ENCODE data around the gene UNC13B. TPM values are rescaled to one million over a fixed set of nuclear protein-coding genes. Genes with fewer than 3 reads are reported as not detected.
"Not testable (repeated sequence)": the region's sequence is repeated elsewhere in the genome, so short reads cannot be mapped to it uniquely, and the experiment has no call there.

UNC13B gene
- total RNA-seq, 1 donor from 2014 or later: 52.7 TPM

DNA sequence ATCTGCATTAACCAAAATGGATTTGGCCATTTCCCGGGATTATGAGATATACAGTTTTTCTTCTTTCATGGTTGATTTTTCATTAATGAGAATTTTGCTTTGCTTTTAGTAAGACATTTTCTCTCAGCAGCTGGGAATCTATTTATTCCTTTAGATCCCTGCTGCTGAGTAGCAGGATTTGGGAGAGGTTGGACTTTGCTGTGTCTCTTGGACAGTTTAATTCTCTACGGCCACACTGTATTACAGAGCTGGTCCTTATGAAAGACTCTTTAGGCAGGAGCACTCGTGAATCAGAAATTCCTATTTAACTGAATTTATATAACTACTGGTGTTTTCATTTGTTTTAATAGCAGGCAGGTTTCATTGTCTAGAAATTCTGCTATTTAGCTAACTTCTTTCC, 1.6 kb downstream of the UNC13B start:
- no peak for DNase-seq (ENCODE audit: low read depth)

DNA sequence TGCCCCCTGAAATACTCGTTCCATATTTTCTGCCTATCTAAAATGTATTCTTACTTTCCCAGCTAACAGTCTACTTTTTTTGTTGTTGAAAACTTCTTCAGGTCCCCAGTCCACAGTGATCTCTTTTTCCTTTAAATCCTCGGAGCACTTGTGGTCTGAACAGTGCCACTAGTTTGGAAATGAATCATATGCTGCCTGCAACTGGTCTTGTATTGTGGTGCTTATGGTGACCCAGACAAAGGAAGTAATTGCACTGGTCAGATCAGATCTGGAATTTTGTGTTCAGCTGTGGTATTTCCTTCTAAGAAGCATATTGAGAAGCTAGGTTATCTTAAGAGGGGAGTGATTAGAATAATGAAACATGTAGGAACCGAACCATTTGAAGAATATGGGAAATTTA, 2.9 kb downstream of the UNC13B start:
- peak; percentile 76 for DNase-seq (ENCODE audit: low read depth)

DNA sequence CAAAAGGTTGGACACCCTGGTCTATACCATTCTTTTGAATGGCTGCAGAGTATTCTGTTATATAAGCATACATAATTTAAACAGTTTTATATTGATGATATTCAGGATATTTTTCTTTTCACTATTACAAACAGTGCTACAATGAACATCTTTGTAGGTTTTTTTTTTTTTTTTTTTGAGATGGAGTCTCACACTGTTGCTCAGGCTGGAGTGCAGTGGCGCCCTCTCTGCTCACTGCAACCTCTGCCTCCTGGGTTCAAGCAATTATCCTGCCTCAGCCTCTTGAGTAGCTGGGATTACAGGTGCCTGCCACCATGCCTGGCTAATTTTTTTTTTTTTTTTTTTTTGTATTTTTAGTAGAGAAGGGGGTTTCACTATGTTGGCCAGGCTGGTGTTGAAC, 5.6 kb downstream of the UNC13B start:
- not testable (repeated sequence) for DNase-seq (ENCODE audit: low read depth)

DNA sequence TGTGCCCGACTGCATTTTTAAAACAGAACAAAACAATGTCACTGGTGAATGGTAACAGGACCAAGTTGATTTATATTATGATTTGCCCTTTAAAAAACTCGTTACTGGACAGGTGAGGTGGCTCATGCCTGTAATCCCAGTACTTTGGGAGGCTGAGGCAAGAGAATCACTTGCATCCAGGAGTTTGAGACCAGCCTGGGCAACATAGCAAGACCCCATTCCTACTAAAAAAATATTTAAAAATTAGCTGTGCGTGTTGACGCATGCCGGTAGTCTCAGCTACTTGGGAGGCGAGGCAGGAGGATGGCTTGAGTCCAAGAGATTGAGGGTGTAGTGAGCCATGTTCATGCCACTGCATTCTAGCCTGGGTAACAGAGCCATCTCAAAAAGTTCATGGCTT, 7.2 kb downstream of the UNC13B start:
- DNase-seq (ENCODE audit: low read depth): no peak

DNA sequence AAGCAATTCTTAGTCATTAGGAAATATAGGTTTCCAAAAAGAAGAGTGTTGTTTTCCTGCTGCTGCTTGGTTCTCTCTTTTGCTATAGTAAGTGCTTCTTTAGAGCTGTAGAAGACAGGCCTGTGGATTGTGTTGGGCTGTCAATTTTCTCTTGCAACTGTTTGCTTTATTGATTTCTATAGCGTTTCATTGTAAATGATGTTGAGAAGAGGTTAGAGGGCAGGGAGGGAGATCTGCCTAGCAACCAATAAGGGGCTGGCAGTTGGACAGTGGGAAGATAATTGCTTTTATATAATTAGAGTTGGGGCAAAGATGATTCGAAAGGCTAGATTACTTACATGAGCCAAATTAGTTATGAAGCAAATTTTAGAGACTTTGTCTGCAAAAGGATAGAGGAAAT, 11.1 kb downstream of the UNC13B start:
- DNase-seq (ENCODE audit: low read depth): no peak

DNA sequence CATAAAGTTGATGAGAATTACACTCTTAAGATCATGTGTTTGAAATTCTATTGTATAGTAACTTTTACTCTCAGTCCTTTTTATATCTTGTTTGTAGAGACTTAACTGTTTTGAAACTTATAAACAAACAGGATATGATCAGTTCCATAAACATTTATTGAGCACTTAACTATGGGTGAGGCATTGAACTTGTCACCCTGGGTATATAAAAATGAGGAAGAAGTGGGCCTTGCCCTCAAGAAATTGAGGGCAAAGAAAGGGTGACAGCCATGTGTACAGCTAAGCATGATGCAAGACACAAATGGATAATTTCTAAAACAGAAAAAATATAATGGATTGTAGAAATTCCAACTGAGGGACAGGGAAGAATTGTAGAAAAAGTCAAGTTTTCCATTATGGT, 15.7 kb downstream of the UNC13B start:
- no peak for DNase-seq (ENCODE audit: low read depth)

DNA sequence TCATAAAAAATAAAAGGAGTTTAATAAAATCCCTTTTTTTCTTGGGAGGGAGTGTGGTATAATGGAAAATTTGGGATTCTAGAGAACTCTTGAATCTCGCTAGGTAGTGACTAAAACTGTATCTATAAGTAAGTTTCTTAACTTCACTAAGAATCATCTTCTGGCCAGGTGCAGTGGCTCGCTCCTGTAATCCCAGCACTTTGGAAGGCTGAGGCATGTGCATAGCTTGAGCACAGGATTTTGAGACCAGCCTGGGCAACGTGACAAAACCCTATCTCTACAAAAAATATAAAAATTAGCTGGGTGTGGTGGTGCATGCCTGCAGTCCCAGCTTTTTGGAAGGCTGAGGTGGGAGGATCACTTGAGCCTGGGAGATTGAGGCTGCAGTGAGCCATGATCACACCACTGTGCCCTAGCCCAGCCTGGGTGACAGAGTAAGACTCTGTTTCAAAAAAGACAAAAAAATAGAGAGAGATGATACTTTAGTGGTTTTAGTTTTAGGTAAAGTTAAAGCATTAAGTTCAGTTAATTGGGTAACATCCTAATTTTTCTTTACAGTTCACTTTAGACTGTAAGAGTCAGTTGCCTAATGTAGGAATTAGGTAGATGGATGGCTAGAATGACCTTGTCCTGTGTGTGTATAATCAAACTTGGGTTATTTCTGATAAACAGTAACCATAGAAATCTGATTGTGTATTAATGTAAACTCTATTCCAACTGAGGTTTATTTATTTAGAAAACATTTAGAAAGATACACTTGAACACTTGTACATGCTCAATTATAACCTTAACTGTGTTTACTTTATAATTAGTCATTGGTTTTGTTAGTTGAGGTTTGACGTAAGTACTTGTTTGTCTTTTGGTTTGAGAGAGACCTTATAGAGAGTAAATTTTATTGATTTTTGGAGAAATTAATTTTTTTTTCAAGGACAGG, 17.8 kb downstream of the UNC13B start:
- DNase-seq (ENCODE audit: low read depth): peak; percentile 17

DNA sequence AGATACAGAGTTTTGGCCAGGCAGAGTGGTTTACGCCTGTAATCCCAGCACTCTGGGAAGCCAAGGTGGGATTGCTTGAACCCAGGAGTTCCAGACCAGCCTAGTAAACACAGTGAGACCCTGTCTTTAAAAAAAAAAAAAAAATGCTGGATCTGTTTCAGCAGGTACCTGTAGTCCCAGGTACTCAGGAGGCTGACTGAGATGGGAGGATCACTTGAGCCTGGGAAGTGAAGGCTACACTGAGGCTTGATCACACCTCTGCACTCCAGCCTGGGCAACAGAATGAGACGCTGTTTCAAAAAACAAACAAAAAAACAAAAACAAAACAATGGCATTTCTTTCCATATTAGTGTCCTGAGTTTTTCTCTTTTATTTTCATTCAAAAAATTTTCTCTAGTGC, 19.0 kb downstream of the UNC13B start:
- no peak for DNase-seq (ENCODE audit: low read depth)

DNA sequence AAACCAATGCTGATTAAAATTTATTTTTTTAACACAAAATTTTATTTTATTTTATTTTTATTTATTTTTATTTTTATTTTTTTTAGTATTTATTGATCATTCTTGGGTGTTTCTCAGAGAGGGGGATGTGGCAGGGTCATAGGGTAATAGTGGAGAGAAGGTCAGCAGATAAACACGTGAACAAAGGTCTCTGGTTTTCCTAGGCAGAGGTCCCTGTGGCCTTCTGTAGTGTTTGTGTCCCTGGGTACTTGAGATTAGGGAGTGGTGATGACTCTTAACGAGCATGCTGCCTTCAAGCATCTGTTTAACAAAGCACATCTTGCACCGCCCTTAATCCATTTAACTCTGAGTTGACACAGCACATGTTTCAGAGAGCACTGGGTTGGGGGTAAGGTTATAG, 20.6 kb downstream of the UNC13B start:
- DNase-seq (ENCODE audit: low read depth): not testable (repeated sequence)

DNA sequence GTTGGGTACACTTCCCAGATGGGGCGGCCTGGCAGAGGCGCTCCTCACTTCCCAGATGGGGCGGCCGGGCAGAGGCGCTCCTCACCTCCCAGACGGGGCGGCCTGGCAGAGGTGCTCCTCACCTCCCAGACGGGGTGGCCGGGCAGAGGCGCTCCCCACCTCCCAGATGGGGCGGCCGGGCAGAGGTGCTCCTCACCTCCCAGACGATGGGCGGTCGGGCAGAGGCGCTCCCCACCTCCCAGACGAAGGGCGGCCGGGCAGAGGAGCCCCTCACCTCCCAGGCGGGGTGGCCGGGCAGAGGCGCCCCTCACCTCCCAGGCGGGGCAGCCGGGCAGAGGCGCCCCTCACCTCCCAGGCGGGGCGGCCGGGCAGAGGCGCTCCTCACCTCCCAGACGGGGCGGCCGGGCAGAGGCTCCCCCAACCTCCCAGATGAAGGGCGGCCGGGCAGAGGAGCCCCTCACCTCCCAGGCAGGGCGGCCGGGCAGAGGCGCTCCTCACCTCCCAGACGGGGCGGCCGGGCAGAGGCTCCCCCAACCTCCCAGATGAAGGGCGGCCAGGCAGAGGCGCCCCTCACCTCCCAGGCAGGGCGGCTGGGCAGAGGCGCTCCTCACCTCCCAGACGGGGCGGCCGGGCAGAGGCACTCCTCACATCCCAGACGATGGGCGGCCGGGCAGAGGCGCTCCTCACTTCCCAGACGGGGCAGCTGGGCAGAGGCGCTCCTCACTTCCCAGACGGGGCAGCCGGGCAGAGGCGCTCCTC, 21.4 kb downstream of the UNC13B start:
- not testable (repeated sequence) for DNase-seq (ENCODE audit: low read depth)

DNA sequence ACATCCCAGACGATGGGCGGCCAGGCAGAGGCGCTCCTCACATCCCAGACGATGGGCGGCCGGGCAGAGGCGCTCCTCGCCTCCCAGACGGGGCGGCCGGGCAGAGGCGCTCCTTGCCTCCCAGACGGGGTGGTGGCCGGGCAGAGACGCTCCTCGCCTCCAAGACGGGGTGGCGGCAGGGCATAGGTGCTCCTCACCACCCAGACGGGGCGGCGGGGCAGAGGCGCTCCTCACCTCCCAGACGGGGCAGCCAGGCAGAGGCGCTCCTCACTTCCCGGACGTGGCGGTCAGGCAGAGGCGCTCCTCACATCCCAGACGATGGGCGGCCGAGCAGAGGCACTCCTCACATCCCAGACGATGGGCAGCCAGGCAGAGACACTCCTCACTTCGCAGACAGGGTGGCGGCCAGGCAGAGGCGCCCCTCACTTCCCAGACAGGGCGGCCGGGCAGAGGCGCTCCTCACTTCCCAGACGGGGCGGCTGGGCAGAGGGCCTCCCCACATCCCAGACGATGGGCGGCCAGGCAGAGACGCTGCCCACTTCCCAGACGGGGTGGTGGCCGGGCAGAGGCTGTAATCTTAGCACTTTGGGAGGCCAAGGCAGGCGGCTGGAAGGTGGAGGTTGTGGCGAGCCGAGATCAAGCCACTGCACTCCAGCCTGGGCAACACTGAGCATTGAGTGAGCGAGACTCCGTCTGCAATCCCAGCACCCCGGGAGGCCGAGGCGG, 22.1 kb downstream of the UNC13B start:
- not testable (repeated sequence) for DNase-seq (ENCODE audit: low read depth)

DNA sequence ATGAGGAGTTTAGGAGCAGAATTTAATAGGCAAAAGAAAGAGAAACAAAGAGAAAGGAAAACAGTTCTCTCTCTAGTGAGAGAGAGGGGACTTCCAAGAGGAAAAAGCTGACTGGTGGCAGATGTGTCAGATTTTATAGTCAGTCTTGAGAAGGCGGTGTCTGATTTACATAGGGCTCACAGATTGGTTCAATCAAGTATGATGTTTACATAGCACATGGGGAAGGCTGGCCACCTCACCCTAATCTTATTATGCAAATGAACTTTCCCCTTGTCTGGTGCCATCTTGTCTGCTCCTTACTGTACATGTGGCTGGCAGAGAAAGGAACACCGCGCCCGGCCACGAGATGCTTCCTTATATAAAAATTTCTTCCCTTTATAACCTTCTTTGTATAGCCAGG, 24.7 kb downstream of the UNC13B start:
- DNase-seq (ENCODE audit: low read depth): no peak

DNA sequence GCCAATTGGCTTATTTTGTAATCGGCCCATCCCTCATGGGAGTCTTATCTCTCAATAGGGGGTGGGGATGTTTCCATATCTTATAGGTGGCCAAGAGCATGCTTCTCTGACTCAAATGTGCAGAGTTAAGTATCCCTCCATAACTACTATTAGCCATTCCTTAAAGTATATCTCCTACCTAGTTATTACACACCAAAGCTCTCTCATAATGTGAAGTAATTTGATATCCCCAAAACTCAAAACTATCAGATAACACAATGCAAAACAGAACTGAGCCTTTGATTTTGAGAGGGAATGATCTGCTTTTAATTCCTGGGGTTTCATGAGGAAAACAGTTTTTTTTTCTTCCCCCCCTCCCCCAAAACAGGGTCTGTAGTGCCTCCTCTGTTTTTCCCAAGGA, 28.4 kb downstream of the UNC13B start:
- no peak for DNase-seq (ENCODE audit: low read depth)

DNA sequence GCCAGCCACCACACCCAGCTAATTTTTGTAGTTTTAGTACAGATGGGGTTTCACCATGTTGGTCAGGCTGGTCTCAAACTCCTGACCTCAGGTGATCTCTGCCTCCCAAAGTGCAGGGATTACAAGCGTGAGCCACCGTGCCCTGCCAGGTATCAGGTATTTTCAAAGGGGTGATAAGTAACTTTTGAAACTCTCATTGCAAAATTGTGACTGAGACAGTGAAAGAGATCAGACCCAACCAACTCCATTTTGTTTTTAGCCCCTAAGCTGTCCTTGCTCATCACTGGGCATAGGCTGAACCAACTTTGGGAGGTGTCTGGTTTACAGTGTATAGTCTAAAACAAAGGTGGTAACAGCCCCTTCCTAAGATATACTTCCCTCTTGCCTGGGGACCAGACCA, 29.3 kb downstream of the UNC13B start:
- no peak for DNase-seq (ENCODE audit: low read depth)

DNA sequence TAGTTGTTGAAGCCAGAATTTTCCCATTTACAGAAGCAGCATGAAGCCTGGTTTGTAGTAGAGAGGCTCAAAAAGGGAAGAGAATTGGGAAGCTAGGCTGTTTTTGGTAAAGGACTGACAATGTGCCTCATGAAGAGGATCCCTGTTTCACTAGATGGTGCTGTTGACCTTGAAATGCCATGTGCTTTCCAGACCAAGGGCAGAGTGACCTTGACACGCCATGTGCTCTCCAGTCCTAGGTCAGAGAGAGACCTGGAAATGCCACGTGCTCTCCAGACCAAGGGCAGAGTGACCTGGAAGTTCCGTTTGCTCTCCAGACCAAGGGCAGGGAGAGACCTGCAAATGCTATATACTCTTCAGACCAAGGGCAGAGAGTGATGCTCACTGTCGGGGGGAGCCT, 32.0 kb downstream of the UNC13B start:
- no peak for DNase-seq (ENCODE audit: low read depth)

DNA sequence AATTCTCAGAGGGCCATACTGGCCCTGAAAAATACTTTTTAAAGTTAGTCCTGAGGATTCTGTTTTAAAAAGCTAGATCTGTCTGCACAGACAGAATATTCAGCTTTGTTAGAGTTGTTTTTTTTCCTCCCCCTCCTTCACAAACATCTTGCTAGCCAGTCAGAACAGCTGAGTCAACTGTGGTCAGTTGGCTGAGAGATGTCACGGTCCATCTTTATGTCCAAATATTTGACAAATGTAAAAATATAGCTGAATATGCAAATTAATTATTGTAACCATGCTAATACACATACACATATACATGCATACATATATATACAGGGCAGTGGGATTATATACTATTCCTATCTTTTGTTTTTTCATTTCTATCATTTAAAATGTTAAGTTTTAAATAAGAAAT, 33.9 kb downstream of the UNC13B start:
- peak; percentile 6 for DNase-seq (ENCODE audit: low read depth)

DNA sequence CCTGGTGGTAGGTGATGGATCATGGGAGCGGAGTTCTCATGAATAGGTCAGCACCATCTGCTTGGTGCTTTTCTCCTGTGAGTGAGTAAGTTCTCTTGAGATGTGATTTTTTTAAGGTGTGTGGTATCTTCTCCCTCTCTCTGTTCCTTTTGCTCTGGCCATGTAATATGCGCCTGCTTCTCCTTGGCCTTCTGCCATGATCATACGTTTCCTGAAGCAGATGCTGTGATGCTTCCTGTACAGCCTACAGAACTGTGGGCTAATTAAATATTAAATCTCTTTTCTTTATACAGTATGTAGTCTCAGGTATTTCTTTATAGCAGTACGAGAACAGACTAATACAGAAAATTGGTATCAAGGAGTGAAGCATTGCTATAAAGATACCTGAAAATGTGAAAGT, 36.4 kb downstream of the UNC13B start:
- DNase-seq (ENCODE audit: low read depth): no peak

DNA sequence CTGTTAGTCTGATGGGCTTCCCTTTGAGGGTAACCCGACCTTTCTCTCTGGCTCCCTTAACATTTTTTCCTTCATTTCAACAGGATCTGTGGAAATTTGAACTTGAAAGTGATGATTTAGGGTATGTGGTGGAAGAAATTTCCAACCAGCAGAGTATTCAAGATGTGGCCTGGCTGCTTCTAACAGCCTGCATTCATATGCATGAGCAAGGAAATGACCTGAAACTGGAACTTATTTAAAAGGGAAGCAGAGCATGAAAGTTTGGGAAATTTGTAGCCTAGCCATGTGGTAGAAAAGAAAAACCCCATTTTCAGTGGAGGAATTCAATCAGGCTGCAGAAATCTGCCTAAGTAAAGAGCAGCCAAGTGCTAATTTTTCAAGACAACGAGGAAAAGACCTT, 41.7 kb downstream of the UNC13B start:
- DNase-seq (ENCODE audit: low read depth): no peak

DNA sequence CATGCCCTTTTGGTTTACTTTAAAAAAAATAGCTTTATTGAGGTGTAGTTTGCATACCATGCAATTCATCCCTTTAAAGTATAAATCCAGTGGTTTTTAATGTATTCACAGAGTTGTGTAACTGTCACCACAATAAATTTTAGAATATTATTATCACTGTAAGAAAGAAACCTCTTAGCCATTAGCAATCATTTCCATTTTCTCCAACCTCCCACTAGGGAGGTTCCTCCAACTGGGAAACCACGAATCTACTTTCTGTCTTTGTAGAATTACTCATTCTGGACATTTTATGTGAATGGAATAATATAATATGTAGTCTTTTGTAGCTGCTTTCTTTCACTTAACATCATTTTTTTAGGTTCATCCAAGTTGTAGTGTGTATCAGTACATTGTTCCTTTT, 43.5 kb downstream of the UNC13B start:
- no peak for DNase-seq (ENCODE audit: low read depth)

DNA sequence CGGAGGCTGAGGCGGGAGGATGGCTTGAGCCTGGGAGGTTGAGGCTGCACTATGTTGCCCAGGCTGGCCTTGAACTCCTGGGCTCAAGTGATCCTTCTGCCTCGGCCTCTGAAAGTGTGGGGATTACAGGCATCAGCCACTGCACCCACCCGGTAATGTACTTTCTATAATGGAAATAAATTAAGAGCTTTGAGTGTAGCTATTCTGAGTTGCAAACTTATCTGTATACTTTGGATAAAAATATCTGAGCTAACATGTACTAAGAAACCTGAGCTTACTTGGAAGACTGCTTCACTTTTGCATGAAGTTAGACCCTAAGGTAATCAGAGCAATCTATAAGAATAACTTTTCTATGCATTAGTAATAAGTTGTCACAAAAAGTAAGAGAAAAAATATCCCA, 50.0 kb downstream of the UNC13B start:
- no peak for DNase-seq (ENCODE audit: low read depth)

DNA sequence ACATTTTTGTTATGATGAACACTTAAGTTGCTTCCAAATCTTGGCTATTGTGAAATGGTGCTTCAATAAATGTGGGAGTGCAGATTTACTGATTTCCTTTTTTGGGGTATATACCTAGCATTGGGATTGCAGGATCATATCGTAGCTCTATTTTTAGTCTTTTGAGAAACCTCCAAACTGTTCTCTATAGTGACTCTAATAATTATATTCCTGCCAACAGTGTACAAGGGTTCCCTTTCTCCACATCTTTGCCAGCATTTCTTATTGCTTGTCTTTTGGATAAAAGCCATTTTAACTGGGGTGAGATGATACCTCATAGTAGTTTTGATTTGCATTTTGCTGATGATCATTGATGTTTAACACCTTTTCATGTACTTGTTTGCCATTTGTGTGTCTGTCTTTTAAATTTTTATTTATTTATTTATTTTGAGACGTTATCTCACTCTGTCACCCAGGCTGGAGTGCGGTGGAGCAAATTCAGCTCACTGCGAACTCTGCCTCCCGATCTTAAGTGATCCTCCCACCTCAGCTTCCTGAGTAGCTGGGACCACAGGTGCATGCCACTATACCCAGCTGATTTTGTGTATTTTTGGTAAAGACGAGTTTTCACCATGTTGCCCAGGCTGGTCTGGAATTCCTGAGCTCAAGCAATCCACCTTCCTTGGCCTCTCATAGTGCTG, 59.0 kb downstream of the UNC13B start:
- DNase-seq (ENCODE audit: low read depth): no peak

DNA sequence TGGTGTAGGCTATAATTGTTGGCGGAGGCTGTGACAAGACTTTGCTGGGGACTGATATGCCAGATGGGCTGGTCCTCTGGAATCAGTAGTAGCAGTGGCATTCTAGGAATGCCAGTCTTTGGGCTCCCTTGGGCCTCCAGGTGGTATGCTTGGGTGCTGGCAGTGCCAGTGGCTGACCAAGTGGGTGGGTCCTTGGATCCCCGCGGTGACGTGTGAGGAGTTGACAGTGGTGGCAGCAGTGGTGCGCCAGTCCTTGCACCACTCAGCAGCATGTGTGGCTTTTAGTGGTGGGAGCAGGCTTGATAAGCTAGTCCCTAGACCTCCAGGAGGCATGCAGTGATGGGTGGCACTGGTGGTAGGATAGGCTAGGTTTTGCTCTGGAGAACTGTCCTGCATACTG, 63.9 kb downstream of the UNC13B start:
- no peak for DNase-seq (ENCODE audit: low read depth)
